ENCODE measurements around the gene TCF4. TPM values are rescaled to one million over a fixed set of nuclear protein-coding genes. Genes with fewer than 3 reads are reported as not detected.

TCF4 gene
- total RNA-seq, result 167 and 215 TPM in 2 replicates

DNA sequence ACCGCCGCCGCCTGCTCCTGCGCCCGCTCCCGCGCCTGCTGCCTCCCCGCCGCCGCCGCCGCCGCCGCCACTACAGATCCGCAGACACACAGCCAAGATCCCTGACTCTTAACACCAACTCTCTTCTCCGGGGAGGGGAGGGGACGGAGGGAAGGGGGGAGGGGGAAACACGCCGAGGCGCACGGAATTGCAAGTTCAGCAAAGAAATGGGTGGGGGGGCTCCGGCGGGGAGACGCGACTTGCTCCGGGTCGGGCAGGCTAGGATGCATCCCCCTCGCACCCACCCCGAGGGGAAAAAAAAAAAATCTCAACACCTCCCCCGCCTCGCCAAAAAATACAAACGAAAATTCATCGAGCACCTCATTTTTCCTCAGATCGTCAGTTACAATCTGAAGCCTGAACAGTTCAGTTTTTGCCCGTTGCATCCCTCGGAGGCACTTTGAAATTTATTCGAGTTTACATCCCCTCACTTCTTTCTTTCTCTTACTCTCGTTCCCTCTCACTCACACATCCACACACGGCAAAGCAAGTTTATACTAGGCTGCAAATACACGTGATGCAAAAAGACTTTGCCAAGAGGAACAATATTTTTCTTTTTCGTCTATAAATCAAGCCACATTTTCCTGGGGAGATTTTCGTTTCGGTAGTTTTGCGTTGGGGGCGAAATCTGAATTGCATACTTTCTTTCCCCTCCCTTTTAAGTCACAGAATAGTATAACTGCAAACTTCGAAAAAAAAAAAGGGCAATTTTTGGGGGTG lies at the start of gene TCF4:
Gene TCF4, minus strand, starts transcription at position 82 of the 759 bp plus-strand sequence. CDS start 1,076 bp downstream, outside the sequence.

Small RNA genes within 50 kb of the gene (small RNA-seq; reads per million reads assigned to genes)
- not detected for gene MIR4529
